ENCODE data around the gene BRD4.

- no peak for TF ChIP-seq POLR2AphosphoS5 (IDR thresholded peaks at IDR 0.05; ENCODE audit: low read depth, low read length)
- TF ChIP-seq, protein P1, sequence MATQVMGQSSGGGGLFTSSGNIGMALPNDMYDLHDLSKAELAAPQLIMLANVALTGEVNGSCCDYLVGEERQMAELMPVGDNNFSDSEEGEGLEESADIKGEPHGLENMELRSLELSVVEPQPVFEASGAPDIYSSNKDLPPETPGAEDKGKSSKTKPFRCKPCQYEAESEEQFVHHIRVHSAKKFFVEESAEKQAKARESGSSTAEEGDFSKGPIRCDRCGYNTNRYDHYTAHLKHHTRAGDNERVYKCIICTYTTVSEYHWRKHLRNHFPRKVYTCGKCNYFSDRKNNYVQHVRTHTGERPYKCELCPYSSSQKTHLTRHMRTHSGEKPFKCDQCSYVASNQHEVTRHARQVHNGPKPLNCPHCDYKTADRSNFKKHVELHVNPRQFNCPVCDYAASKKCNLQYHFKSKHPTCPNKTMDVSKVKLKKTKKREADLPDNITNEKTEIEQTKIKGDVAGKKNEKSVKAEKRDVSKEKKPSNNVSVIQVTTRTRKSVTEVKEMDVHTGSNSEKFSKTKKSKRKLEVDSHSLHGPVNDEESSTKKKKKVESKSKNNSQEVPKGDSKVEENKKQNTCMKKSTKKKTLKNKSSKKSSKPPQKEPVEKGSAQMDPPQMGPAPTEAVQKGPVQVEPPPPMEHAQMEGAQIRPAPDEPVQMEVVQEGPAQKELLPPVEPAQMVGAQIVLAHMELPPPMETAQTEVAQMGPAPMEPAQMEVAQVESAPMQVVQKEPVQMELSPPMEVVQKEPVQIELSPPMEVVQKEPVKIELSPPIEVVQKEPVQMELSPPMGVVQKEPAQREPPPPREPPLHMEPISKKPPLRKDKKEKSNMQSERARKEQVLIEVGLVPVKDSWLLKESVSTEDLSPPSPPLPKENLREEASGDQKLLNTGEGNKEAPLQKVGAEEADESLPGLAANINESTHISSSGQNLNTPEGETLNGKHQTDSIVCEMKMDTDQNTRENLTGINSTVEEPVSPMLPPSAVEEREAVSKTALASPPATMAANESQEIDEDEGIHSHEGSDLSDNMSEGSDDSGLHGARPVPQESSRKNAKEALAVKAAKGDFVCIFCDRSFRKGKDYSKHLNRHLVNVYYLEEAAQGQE (IDR thresholded peaks at IDR 0.05; ENCODE audit: insufficient read depth in 1 of 2, low read depth in 2 of 2, low read length in 2 of 2) = no peak
- no peak for TF ChIP-seq SIN3A (IDR thresholded peaks at IDR 0.05; ENCODE audit: borderline replicate concordance, insufficient read depth, low read length)
Observed at GRCh38 chr19:15237759-15238638, 94.3 kb downstream of the BRD4 start.
